HG03045 (cell line): ENCODE data around the gene CELF1.

Experiments used
- ATAC-seq: cut with Tn5 transposase; IDR thresholded peaks from one replicate; pipeline ENCODE4 v1.9.1; 2021; ENCODE audit warnings: mild to moderate bottlenecking, moderate library complexity; ENCODE audit not compliant: unreplicated experiment

Gene CELF1

GRCh38 chr11:47430524-47430923 is 122.4 kb downstream of the CELF1 start:
- ATAC-seq, result no peak

GRCh38 chr11:47426062-47426956 is 126.6 kb downstream of the CELF1 start, which contains the start of gene PSMC3:
Gene PSMC3, minus strand, starts transcription at chr11:47426439. Its CDS starts 160 bp downstream, at chr11:47426279.
- peak; percentile 89 for ATAC-seq

- no peak for ATAC-seq
These were observed 127.3 kb downstream of the CELF1 start for GRCh38 chr11:47425611-47426010.

GRCh38 chr11:47418454-47419259 is 134.3 kb downstream of the CELF1 start:
- ATAC-seq, result no peak

- no peak for ATAC-seq
These were observed 135.2 kb downstream of the CELF1 start for GRCh38 chr11:47417712-47418111.

DNA sequence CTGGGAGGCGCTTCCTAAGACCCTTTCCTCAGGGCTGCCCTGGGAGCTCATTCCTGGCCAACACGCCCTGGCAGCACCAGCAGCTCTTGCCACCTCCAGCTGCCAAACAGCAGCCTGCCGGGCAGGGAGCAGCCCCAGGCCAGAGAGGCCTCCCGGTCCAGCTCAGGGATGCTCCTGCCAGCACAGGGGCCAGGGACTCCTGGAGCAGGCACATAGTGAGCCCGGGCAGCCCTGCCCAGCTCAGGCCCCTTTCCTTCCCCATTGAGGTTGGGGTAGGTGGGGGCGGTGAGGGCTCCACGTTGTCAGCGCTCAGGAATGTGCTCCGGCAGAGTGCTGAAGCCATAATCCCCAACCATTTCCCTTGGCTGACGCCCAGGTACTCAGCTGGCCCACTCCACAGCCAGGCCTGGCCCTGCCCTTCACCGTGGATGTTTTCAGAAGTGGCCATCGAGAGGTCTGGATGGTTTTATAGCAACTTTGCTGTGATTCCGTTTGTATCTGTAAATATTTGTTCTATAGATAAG is 136.9 kb downstream of the CELF1 start:
- ATAC-seq, result no peak
